NOMO-1 treated with DMSO at 0.1 percent for 48 hours (cell line): ENCODE measurements around the gene FUCA1.
"Not testable (repeated sequence)": the region's sequence is repeated elsewhere in the genome, so short reads cannot be mapped to it uniquely, and the experiment has no call there.

Source experiments
- DNase-seq: peaks from one replicate; lab custom pipeline; 2025; ENCODE audit not compliant: unreplicated experiment; lab: John Stamatoyannopoulos, UW

FUCA1 gene

GRCh38 chr1:23803674-23804073 is 64.4 kb downstream of the FUCA1 start:
- DNase-seq: no peak

DNA sequence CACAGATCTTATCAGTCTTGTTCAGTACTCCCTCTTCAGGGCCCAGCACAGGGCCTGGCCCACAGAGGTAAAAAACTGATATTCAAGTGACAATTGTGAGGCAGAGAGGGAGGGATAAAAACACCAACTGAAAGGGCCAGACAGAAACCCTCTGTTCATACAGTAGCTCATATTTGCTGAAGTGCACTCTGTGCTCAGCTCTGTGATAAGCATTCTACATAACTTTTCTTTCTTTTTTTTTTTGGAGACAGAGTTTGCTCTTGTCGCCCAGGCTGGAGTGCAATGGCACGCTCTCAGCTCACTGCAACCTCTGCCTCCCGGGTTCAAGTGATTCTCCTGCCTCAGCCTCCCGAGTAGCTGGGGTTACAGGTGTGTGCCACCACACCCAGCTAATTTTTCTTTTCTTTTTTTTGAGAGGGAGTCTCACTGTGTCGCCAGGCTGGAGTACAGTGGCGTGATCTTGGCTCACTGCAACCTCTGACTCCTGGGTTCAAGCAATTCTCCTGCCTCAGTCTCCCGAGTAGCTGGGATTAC is 65.2 kb downstream of the FUCA1 start:
- not testable (repeated sequence) for DNase-seq

DNA sequence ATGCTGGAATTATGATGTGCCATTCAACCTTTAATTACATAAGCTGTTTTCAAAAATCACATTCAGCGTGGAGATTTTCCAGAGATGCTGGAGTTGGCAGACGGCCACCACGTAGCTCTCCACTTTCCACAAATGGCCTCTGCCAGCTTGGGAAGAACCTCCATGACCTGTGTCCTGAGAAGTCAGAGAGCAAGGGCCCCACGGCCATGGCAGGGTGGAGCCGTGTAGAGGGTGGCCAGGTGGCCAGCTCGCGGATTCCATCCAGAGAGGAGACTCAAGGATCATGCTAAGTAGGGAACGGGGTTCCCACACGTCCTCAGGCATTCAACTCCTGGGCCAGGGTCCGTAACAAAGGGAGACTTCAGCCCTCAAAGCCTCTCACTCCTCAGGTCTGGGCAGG is 66.2 kb downstream of the FUCA1 start:
- DNase-seq: no peak

DNA sequence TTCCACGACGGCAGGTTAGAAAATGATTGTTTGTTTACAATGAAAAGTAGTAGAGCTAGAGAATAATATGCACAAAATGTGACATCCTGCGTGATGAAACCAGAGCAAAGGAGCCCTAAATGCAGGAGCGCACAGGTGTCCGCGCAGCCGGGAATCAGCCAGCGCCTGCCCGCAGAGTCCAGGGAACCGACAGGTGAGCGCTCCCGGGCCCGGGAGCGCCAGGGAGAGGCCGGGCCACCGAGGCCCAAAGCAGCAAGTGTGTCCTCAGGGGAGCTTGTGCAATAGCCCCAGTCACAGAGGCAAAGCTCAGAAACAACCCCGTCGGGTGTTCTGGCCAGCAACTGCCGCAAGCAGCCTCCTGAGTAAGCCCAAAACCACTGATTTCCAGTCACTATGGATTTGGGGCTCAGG is 66.7 kb downstream of the FUCA1 start:
- no peak for DNase-seq

- peak; percentile 89 for DNase-seq
Observed at GRCh38 chr1:23800400-23801337, 67.4 kb downstream of the FUCA1 start, which contains the start of gene GALE. Gene GALE, minus strand, starts transcription at chr1:23800754. Its CDS starts 1,747 bp downstream, at chr1:23799007.

DNA sequence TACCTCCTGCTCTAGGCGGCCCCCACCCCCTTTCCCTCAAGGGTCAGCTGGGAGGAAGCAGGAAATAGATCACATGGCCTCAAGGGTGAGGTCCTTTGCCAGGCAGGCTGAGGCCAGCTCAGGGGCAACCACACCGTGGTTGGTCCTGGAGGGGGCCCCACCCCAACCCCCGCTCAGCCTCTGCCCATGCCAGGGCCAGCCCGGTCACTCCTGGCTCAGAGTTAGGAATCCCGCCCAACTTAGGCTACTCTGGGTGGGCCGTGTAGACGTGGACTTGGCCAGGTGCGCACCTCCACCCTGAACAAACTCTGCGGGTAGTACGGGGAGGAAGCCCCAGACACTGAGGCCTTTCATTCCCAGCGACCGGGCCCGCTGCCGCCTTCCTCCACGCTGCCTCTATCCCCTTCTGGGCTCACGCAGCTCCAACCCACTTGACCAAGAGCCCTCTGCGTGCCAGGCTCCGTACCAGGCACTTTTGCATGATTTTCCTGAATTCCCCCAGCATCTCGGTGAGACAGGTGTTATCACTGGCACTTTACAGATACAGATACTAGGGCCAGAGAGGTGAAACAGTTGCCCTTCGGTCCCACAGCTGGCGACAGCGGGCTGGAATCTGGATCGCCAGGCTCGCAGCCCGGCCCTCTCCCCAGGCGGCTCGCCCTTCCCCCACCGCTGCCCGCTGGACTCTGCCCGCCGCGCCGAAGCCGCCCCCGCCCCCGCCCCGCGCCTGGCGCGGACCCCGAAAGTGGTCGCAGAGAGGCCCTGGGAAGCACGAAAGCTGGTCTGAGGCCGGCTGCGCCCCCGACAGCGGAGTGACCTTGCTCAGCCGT is 68.3 kb downstream of the FUCA1 start:
- DNase-seq: peak; percentile 84

- DNase-seq: no peak
Observed at GRCh38 chr1:23799255-23799569, 68.9 kb downstream of the FUCA1 start.

DNA sequence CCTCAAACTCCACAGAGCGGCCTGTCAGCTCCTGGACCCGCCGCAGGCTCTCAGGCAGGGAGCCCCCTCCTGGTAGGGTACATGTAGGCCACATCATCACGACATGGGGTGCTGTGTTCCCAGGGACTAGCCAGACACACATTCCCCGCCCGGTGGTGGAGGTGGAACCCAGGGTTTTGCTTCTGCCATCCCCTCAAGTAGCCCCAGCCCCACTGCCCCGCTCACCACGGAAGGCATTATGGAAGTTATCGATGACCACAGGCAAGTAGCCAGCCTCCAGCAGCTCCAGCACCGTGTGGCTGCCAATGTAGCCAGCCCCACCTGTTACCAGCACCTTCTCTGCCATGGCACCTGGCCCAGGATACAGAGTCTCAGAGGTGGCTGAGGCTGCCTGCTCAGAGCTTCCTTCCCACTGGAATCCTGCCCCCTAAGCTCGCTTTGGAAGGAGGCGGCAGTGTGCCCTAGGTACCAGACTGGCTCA is 69.4 kb downstream of the FUCA1 start:
- no peak for DNase-seq

- no peak for DNase-seq
Observed at GRCh38 chr1:23797478-23798448, 70.3 kb downstream of the FUCA1 start.

- no peak for DNase-seq
Observed at GRCh38 chr1:23796466-23797271, 71.4 kb downstream of the FUCA1 start.

GRCh38 chr1:23795676-23796465 is 72.2 kb downstream of the FUCA1 start:
- DNase-seq: no peak
